Upper lobe of left lung (tissue), 4 donors: ENCODE measurements around the gene TBCB.
"Not testable (repeated sequence)": the region's sequence is repeated elsewhere in the genome, so short reads cannot be mapped to it uniquely, and the experiment has no call there.

Source experiments
- CTCF ChIP-seq, 6 experiments: fragments of 450-650 bp in 4 of 6; fragments of 200-600 bp in 2 of 6; sonication (generic) in 2 of 6; IDR thresholded peaks; one replicate each; pipeline ENCODE4 v1.5.1; 2016 to 2019; ENCODE audit warnings: antibody characterized with exemption in 6 of 6
- POLR2A ChIP-seq, 4 donors: fragments of 450-650 bp; IDR thresholded peaks; one replicate each; pipeline ENCODE4 v1.5.1; 2016 to 2017; ENCODE audit warnings: antibody characterized with exemption in 4 of 4, mild to moderate bottlenecking in 2 of 4
- POLR2AphosphoS5 ChIP-seq, 2 donors: sonication (generic); formaldehyde crosslinking; IDR thresholded peaks; one replicate each; pipeline ENCODE4 v1.5.1; 2017; ENCODE audit warnings: antibody characterized with exemption in 2 of 2

GRCh38 chr19:36134867-36135266, 19.6 kb downstream of the TBCB start:
- TF ChIP-seq POLR2A, CTCF, POLR2AphosphoS5 (IDR thresholded peaks at IDR 0.05): not testable (repeated sequence)
